SU-DHL-6 (cell line): ENCODE data around the gene CCDC7.
"Not testable (repeated sequence)": the region's sequence is repeated elsewhere in the genome, so short reads cannot be mapped to it uniquely, and the experiment has no call there.

Experiments
- H2AFZ ChIP-seq: fragments of 200-600 bp; sonication (generic); 2 replicates; pipeline ENCODE4 v1.6.1; 2014; ENCODE audit warnings: low read depth, mild to moderate bottlenecking, moderate library complexity, mixed read lengths, antibody characterized with exemption, low read length; ENCODE audit not compliant: severe bottlenecking
- H3F3A ChIP-seq: fragments of 200-600 bp; shearing (Covaris generic); 2 replicates; pipeline ENCODE4 v1.6.0; 2016; ENCODE audit warnings: antibody characterized with exemption, mild to moderate bottlenecking; ENCODE audit not compliant: insufficient read depth
- H3K27ac ChIP-seq: fragments of 200-600 bp; sonication (generic); 2 replicates; pipeline ENCODE4 v1.5.1; 2016; ENCODE audit warnings: low read depth, mild to moderate bottlenecking, low read length, moderate library complexity, mixed read lengths
- H3K27me3 ChIP-seq: fragments of 200-600 bp; sonication (generic), shearing (Covaris generic); 2 replicates; pipeline ENCODE4 v1.6.0; 2014; ENCODE audit warnings: mild to moderate bottlenecking, low read length
- H3K36me3 ChIP-seq: fragments of 200-600 bp; sonication (generic); 2 replicates; pipeline ENCODE4 v1.6.1; 2014; ENCODE audit warnings: mild to moderate bottlenecking, low read length, mixed read lengths
- H3K4me2 ChIP-seq: fragments of 300-600, 200-600 bp; shearing (Covaris generic), sonication (generic); 2 replicates; pipeline ENCODE4 v1.6.0; 2014; ENCODE audit warnings: low read length, low read depth, mild to moderate bottlenecking; ENCODE audit not compliant: poor library complexity, severe bottlenecking
- H3K4me3 ChIP-seq: fragments of 200-600 bp; sonication (generic); 2 replicates; pipeline ENCODE4 v1.5.1; 2014; ENCODE audit warnings: antibody characterized with exemption, low read length, mild to moderate bottlenecking, mixed read lengths; ENCODE audit not compliant: insufficient read depth, poor library complexity, severe bottlenecking
- H3K79me2 ChIP-seq: fragments of 200-600 bp; sonication (generic); 2 replicates; pipeline ENCODE4 v1.6.1; 2014; ENCODE audit warnings: mild to moderate bottlenecking, low read length, moderate library complexity; ENCODE audit not compliant: insufficient read depth
- H3K9ac ChIP-seq: fragments of 200-600 bp; sonication (generic); 2 replicates; pipeline ENCODE4 v1.7.0; 2014; ENCODE audit warnings: mild to moderate bottlenecking, low read length
- H3K9me2 ChIP-seq: fragments of 200-600 bp; sonication (generic); replicated peaks from 2 replicates; pipeline ENCODE4 v1.6.1; 2014; ENCODE audit warnings: low read length; ENCODE audit not compliant: insufficient read depth
- H3K9me3 ChIP-seq: fragments of 200-600 bp; sonication (generic); 2 replicates; pipeline ENCODE4 v1.6.1; 2014; ENCODE audit warnings: low read length, mixed read lengths; ENCODE audit not compliant: insufficient read depth
- H4K20me1 ChIP-seq: fragments of 200-600 bp; sonication (generic); 2 replicates; pipeline ENCODE4 v1.6.1; 2014; ENCODE audit warnings: low read depth, mild to moderate bottlenecking, antibody characterized with exemption, low read length, moderate library complexity, mixed read lengths
- CTCF ChIP-seq: fragments of 200-600 bp; sonication (generic); IDR thresholded peaks from one replicate; pipeline ENCODE4 v1.5.1; 2017; ENCODE audit warnings: antibody characterized with exemption, mild to moderate bottlenecking, low read length, moderate library complexity; ENCODE audit not compliant: insufficient read depth, poor library complexity, severe bottlenecking
- EZH2phosphoT487 ChIP-seq: fragments of 200-600 bp; sonication (generic), shearing (Covaris generic); conservative IDR thresholded peaks from 2 replicates; pipeline ENCODE4 v1.6.1; 2018; ENCODE audit warnings: mild to moderate bottlenecking, antibody characterized with exemption, low read length, moderate library complexity, mixed read lengths

The CCDC7 gene

GRCh38 chr10:32790483-32790882 is 344.5 kb downstream of the CCDC7 start:
- H3K9me2 ChIP-seq: no peaks in the 10 kb centered on the region
- H3K36me3 ChIP-seq: no peaks in the 10 kb centered on the region
- H3K9ac ChIP-seq: no peak overlapping the region
- H3K4me3 ChIP-seq: no peak overlapping the region
- no peak overlapping the region for H3K27ac ChIP-seq
- H3K9me3 ChIP-seq: no peaks in the 10 kb centered on the region
- TF ChIP-seq CTCF: no peak
- no peak for TF ChIP-seq EZH2phosphoT487
- no peaks in the 10 kb centered on the region for H4K20me1 ChIP-seq
- H3K27me3 ChIP-seq: no peaks in the 10 kb centered on the region
- H3K79me2 ChIP-seq: no peaks in the 10 kb centered on the region
- no peak overlapping the region for H3K4me2 ChIP-seq
- H2AFZ ChIP-seq: no peak overlapping the region
- H3F3A ChIP-seq: no peaks in the 10 kb centered on the region

- no peak overlapping the region for H3K4me2 ChIP-seq
- H3K79me2 ChIP-seq: no peaks in the 10 kb centered on the region
- no peak overlapping the region for H2AFZ ChIP-seq
- no peak for TF ChIP-seq CTCF
- H3K27ac ChIP-seq: no peak overlapping the region
- H3K36me3 ChIP-seq: no peaks in the 10 kb centered on the region
- no peak overlapping the region for H3K9ac ChIP-seq
- H3K9me3 ChIP-seq: no peaks in the 10 kb centered on the region
- H3K4me3 ChIP-seq: no peak overlapping the region
- no peaks in the 10 kb centered on the region for H3K27me3 ChIP-seq
- no peaks in the 10 kb centered on the region for H4K20me1 ChIP-seq
- no peaks in the 10 kb centered on the region for H3K9me2 ChIP-seq
- no peaks in the 10 kb centered on the region for H3F3A ChIP-seq
Measured at GRCh38 chr10:32793033-32793432, 347.1 kb downstream of the CCDC7 start.

GRCh38 chr10:32795598-32796183 is 349.8 kb downstream of the CCDC7 start:
- no peak overlapping the region for H3K4me3 ChIP-seq
- no peaks in the 10 kb centered on the region for H3F3A ChIP-seq
- no peak overlapping the region for H2AFZ ChIP-seq
- no peaks in the 10 kb centered on the region for H3K27me3 ChIP-seq
- no peaks in the 10 kb centered on the region for H3K36me3 ChIP-seq
- no peaks in the 10 kb centered on the region for H3K9me3 ChIP-seq
- H3K9me2 ChIP-seq: no peaks in the 10 kb centered on the region
- no peaks in the 10 kb centered on the region for H3K79me2 ChIP-seq
- no peak overlapping the region for H3K4me2 ChIP-seq
- TF ChIP-seq CTCF (peak; percentile 74), EZH2phosphoT487 (no peak)
- H3K27ac ChIP-seq: no peak overlapping the region
- H4K20me1 ChIP-seq: no peaks in the 10 kb centered on the region
- H3K9ac ChIP-seq: no peak overlapping the region

- not testable (repeated sequence) for H3K79me2 ChIP-seq, H3F3A ChIP-seq, H3K27ac ChIP-seq, H3K27me3 ChIP-seq, H3K4me3 ChIP-seq, H3K36me3 ChIP-seq, H3K4me2 ChIP-seq, H3K9me2 ChIP-seq, H2AFZ ChIP-seq, H3K9me3 ChIP-seq, H4K20me1 ChIP-seq, H3K9ac ChIP-seq
Measured at GRCh38 chr10:32797393-32797792, 351.5 kb downstream of the CCDC7 start.
